GM21825 (cell line): ENCODE results near the gene KRT81.
A peak's percentile ranks its signal among the peaks of the same experiment; 100 is the strongest.
"Not testable (repeated sequence)": the region's sequence is repeated elsewhere in the genome, so short reads cannot be mapped to it uniquely, and the experiment has no call there.

ENCODE experiments used
- ATAC-seq: cut with Tn5 transposase; IDR thresholded peaks from one replicate; pipeline ENCODE4 v1.9.1; 2021; ENCODE audit warnings: mild to moderate bottlenecking, moderate library complexity; ENCODE audit not compliant: unreplicated experiment

The KRT81 gene

GRCh38 chr12:52244615-52244994, 46.7 kb downstream of the KRT81 start:
- ATAC-seq = peak; percentile 10

- ATAC-seq = peak; percentile 93
Measured at GRCh38 chr12:52243856-52244614, 47.3 kb downstream of the KRT81 start.

GRCh38 chr12:52243259-52243855, 48.0 kb downstream of the KRT81 start:
- no peak for ATAC-seq

DNA sequence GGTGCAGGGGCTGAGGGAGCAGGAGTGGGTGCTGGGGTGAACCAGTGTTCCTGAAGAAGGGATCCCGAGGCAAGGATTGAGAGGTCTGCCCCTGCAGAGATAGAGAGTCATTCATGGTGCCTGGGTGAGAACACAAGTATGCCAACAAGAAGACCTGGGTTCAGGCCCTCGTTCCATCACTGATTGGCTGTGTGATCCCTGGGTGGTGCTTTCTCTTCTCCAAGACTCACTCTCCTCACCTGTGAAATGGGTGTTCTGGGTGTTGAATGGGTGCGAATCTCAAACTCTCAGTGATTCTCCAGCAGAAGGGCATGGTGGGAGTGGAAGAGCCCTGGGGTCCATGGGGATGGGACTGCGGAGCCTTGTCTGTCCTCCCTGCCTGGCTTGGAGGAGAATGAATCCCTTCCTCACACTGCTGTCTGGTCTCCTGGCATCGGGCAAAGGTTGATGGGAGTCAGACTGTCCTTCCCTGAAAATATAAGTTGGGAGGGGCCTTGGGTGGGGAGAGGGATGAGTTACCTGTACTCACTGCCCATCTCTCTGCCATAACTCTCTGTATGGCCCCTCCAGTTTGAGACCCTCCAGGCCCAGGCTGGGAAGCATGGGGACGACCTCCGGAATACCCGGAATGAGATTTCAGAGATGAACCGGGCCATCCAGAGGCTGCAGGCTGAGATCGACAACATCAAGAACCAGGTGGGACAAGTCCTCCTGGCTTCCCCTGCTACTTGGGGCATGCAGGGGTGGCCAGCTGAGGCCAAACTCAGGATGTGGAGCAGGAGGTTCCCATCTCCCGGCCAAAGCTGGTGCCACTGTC, 48.7 kb downstream of the KRT81 start:
- no peak for ATAC-seq

DNA sequence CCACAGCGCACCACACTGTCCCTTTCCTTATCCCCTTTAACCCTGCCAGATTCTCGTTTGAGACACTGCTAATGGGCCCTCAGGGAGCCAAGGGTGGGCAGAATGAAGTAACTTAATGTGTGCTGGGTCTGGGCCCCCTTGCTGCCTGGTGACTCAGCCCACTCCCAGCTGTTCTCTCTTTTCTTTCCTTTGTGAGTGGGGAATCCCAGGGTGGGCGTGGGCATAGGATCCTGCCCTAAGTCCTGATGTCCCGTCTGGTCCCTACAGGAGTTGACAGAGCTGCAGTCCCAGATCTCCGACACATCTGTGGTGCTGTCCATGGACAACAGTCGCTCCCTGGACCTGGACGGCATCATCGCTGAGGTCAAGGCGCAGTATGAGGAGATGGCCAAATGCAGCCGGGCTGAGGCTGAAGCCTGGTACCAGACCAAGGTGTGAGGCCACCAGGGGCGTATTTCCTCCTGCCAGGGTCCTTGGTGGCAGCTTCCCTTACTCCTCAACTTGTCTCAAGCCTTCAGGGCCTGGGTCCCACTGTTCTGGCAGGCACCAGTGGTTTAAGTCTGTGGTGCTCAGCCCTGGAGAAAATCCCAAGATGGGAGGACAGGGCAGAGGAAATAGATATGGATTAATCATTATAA, 50.0 kb downstream of the KRT81 start:
- no peak for ATAC-seq

DNA sequence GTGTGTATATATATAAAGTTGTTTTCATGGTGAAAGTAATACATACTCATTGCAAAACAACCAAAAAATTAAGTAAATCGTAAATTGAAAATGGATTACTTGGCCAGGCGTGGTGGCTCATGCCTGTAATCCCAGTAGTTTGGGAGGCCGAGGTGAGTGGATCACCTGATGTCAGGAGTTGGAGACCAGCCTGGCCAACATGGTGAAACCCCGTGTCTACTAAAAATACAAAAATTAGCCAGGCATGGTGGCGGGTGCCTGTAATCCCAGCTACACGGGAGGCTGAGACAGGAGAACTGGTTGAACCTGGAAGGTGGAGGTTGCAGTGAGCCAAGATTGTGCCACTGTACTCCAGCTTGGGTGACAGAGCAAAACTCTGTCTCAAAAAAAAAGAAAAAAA, 51.1 kb downstream of the KRT81 start:
- not testable (repeated sequence) for ATAC-seq

DNA sequence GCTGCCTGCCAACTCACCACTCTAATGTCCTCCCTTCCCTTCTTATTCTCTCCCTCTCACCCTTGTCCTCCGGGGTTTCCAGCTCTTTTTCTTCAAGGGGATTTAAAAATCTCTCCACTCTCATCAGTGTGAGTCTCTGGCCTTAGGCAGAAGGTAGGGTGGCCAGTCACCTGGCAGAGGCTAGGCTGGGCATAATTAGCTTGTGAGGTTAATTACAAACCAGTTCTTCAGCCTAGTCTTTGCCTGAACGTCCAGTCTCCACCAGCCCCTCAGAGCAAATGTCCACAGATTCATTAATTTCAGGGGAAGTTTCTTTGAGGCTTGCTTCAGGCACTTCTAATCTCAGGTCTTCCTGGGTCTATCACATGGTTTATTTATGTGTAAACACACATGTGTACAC, 51.6 kb downstream of the KRT81 start:
- no peak for ATAC-seq

DNA sequence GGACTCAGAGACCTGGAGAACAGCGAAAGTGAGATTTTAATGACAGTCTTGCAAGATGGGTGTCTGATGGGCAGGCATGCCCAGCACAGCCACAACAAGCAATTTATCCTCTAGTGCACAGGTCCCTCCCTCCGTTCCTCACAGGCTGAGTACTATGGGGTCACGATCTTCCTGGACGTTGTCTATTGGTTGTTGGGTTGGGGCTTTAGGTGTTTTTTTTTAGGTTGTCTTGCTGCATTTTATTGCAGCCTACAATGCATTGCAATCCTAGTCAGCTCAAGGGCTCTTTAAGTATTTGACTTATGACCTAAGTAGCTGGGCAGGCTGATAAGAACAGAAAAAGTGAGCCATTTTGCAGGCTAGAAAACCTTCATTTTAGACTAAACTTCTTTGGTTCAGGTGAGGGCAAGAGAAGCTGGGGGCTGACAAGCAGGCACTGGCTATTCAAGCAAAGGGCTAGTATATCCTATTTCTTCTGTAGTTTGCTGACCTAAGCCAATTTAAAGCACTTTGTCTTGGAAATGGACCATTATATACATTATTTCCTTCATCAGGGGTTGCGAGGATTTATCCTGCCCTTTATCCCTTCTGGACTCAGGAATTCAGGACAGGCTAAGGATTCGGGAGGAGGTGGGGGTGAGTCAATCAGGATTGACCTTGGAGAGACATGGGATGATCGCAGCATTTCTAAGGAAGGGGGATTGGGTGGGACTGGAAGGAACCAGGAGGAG, 52.3 kb downstream of the KRT81 start:
- ATAC-seq = no peak

GRCh38 chr12:52238207-52238840, 53.0 kb downstream of the KRT81 start:
- no peak for ATAC-seq

GRCh38 chr12:52236386-52237050, 54.8 kb downstream of the KRT81 start:
- ATAC-seq = no peak
